SH-SY5Y (cell line): ENCODE results near the gene TBC1D19.

Experiments used
- GATA2 ChIP-seq: IDR thresholded peaks from 2 replicates; pipeline ENCODE4 v1.6.1; 2011; ENCODE audit warnings: mild to moderate bottlenecking, low read depth, low read length
- GATA3 ChIP-seq: IDR thresholded peaks from 2 replicates; pipeline ENCODE4 v1.6.1; 2011; ENCODE audit warnings: low read depth, mild to moderate bottlenecking, low read length, moderate library complexity

- TF ChIP-seq GATA2 (no peak), GATA3 (no peak)
Measured at GRCh38 chr4:26787461-26788340, 203.8 kb downstream of the TBC1D19 start.
